ENCODE measurements around the gene MFSD6L. TPM values are rescaled to one million over a fixed set of nuclear protein-coding genes. Genes with fewer than 3 reads are reported as not detected.

Gene MFSD6L
- total and polyA plus RNA-seq, 2 of the 13 experiments (the other 11 are each of a cell fraction or from before 2014, with no cell fraction given) = not detected

- TF ChIP-seq, protein P1, sequence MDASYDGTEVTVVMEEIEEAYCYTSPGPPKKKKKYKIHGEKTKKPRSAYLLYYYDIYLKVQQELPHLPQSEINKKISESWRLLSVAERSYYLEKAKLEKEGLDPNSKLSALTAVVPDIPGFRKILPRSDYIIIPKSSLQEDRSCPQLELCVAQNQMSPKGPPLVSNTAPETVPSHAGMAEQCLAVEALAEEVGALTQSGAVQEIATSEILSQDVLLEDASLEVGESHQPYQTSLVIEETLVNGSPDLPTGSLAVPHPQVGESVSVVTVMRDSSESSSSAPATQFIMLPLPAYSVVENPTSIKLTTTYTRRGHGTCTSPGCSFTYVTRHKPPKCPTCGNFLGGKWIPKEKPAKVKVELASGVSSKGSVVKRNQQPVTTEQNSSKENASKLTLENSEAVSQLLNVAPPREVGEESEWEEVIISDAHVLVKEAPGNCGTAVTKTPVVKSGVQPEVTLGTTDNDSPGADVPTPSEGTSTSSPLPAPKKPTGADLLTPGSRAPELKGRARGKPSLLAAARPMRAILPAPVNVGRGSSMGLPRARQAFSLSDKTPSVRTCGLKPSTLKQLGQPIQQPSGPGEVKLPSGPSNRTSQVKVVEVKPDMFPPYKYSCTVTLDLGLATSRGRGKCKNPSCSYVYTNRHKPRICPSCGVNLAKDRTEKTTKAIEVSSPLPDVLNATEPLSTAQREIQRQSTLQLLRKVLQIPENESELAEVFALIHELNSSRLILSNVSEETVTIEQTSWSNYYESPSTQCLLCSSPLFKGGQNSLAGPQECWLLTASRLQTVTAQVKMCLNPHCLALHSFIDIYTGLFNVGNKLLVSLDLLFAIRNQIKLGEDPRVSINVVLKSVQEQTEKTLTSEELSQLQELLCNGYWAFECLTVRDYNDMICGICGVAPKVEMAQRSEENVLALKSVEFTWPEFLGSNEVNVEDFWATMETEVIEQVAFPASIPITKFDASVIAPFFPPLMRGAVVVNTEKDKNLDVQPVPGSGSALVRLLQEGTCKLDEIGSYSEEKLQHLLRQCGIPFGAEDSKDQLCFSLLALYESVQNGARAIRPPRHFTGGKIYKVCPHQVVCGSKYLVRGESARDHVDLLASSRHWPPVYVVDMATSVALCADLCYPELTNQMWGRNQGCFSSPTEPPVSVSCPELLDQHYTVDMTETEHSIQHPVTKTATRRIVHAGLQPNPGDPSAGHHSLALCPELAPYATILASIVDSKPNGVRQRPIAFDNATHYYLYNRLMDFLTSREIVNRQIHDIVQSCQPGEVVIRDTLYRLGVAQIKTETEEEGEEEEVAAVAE (CRISPR knock-in tag; IDR thresholded peaks at IDR 0.05; ENCODE audit: borderline replicate concordance) = no peak
- TF ChIP-seq THAP11 (CRISPR knock-in tag; IDR thresholded peaks at IDR 0.05) = peak; percentile 95
Observed at GRCh38 chr17:8846768-8847211, 47.6 kb upstream of the MFSD6L start (continued).

GRCh38 chr17:8844229-8845218 lies 45.4 kb upstream of the MFSD6L start:
- Histone ChIP-seq H3K27ac (ENCODE audit: extremely low read length, insufficient read depth, low read length) (no peak overlapping the region), H3K79me2 (ENCODE audit: insufficient read depth, low read length) (no peaks in the 10 kb centered on the region), H3K36me3 (replicated peaks in 1 of 2; ENCODE audit: control insufficient read depth in 1 of 2, insufficient read depth in 2 of 2, low read length in 2 of 2) (no peaks in the 10 kb centered on the region), H3K9me3 (ENCODE audit: low read length) (no peaks in the 10 kb centered on the region), H4K20me1 (ENCODE audit: insufficient read depth, low read length) (no peaks in the 10 kb centered on the region), H3K9ac (ENCODE audit: insufficient read depth, low read depth, low read length) (no peak overlapping the region), H3K4me3 (replicated peaks in 1 of 3; ENCODE audit: insufficient read depth in 1 of 3, low read depth in 2 of 3, low read length in 3 of 3) (no peak overlapping the region), H3K27me3 (ENCODE audit: control insufficient read depth in 1 of 2, insufficient read depth in 2 of 2, low read length in 2 of 2) (peaks cover 0 to 11% of the 10 kb centered on the region in 2 experiments; a peak in 3 of 5 replicates), H2AFZ (ENCODE audit: low read length) (no peak overlapping the region), H3K4me2 (ENCODE audit: low read depth, low read length) (no peak overlapping the region), H3K4me1 (ENCODE audit: insufficient read depth, low read length) (no peaks in the 10 kb centered on the region)
- FAIRE-seq (no peak), DNase-seq (ENCODE audit: low spot score) (no peak), ATAC-seq (no peak)
- intact Hi-C loops (cut with micrococcal nuclease; ENCODE audit: unreplicated experiment) = no loop called here
- CTCF ChIA-PET (ENCODE audit: low intra/inter-chr PET ratio, low total read pairs) = no interaction called here
- no TSS peak for BruUV-seq (replicated peaks)
- in situ Hi-C loops (cut with HindIII; ENCODE audit: extremely low pct_ligation_motif_present, low pct_unique_long_range_greater_than_20kb) = no loop called here
- POLR2A ChIA-PET = no interaction called here
- 12% methylated on average over 9 of the region's 9 CpGs for WGBS (ENCODE audit: low lambda C conversion rate)
- TF ChIP-seq CBFB (CRISPR knock-in tag; IDR thresholded peaks at IDR 0.05) (no peak), E2F1 (CRISPR knock-in tag; IDR thresholded peaks at IDR 0.05) (no peak), KIAA2018 (CRISPR knock-in tag; IDR thresholded peaks at IDR 0.05; ENCODE audit: borderline replicate concordance) (no peak), ZNF589 (CRISPR knock-in tag; conservative IDR thresholded peaks at IDR 0.05) (no peak), HDAC2 (CRISPR knock-in tag; IDR thresholded peaks at IDR 0.05) (no peak)
